ENCODE data around the gene RAPGEF5.
A peak's percentile ranks its signal among the peaks of the same experiment; 100 is the strongest.

The RAPGEF5 gene

DNA sequence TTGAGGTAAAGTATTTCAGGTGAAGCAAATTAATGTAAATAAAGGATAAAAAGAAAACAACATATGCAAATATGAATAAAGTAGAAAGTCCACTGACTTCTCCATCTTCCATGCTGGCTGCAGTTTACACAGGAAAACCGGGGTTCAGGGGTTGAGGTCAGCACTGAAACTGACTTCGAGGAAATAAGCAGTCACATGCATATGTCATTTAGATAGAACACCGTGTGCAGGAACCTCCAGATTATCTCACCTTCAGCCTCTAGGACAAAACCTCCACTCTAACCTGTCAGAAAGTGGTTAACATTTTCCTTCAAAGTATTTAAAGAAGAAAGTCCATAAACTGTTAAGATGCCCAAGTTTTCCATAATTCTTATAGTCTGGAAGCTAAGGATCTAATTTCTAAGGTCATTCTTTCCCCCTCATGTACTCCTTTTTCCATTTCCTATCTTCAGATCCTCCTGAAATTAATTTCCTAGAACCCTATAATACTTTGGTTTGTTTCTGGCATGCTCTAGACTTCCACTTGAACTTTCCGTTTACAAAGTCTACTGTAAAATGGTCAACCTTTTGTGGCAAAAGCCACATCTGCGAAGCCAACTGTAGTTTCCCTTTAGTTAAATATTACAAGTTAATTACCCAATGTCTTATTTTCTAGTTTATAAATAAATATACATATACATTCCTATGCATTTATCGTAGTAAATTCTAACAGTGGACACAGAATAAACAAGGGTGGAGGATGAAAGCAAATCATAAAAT is 173.3 kb downstream of the RAPGEF5 start:
- no peak for DNase-seq

DNA sequence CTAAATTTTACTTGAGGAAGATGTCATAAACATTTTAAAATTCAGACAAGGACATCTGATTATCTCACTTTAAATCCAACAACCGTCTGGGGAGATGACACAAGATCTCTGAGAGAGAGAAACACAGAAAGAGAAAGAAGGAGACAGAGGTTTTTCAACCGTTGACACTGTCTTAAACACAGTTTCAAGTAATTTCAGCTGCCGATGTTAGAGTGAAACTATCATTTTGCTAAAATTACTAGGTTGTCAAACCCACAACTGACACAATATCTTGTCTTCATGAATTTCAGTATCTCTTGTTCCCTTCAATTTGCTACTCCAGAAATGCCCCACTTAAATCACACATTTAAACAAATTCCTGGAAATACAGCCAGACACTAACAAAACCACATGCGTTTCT is 174.8 kb downstream of the RAPGEF5 start:
- DNase-seq, result no peak

DNA sequence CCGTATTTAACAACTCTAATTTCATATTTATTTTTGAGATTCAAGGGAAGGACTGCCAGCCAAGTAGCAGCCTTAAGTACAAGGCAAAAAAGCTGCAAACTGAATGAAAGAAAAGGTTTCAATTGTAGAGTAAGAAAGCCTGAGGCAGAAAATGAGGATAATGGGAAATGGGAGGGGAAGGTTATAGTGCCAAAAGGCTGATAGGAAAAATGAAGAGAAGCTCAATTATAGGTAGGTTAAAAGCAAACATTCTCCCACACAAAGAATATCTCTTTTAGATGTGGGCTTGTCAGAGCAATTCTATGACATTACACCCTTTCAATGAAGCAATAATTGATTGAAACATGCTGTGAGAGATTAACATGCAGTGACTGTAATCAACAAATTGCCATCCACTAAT is 175.3 kb downstream of the RAPGEF5 start:
- peak; percentile 25 for DNase-seq

DNA sequence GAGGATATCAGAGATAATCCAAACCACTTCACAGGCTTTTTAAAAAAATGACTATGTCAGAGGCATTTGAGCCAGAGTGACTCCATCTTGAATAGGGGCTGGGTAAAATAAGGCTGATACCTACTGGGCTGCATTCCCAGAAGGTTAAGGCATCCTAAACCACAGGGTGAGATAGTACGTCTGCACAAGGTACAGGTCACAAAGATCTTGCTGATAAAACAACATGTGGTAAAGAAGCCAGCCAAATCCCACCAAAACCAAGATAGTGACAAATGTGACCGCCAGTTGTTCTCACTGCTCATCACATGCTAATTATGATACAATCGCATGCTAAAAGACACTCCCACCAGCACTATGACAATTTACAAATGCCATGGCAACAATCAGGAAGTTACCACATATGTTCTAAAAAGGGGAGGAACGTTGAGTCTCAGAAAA is 177.5 kb downstream of the RAPGEF5 start:
- DNase-seq, result no peak

DNA sequence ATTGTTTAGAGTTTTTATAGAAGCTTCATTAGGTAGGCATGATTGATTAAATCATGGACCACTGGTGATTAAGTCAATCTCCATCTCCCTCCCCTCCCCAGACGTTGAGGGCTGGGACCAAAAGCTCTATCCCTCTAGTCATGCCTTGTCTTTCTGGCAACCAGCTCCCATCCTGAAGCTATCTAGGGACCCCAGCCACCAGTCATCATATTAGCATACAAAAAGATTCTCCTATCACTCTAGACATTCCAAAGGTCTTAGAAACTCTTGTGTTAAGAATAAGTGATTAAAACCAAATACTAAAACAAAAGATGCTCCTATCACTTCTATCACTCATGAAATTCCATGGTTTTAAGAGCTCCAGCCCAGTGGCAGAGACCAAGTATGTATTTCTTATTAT is 178.2 kb downstream of the RAPGEF5 start:
- no peak for DNase-seq

DNA sequence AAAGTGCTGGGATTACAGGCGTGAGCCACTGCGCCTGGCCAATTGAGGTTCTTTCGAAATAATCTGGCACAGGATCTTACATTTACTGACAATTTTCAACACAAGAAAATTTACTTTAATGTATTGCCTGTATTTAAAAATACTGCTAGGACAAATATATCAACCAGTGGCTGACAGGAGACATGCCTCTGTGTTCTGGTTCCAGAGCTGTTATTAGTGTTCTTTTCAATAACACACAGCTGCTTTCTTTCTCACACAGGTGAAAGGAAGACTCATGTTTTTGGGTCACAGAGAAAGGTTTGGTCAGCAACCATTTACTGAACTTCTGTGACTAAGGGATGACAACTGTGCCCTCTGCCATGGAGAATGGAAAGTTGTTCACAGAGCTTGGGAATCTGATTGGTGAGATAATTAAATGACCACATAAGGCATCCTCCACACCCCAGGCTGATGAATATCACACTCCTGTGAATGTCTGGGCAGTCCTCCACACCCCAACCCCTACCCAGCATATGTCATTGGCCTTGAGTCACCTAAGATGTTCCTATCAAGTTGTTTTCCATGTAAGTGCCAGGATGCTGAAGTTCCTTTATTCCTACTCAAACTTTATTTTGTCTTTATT is 180.1 kb downstream of the RAPGEF5 start:
- DNase-seq, result no peak

DNA sequence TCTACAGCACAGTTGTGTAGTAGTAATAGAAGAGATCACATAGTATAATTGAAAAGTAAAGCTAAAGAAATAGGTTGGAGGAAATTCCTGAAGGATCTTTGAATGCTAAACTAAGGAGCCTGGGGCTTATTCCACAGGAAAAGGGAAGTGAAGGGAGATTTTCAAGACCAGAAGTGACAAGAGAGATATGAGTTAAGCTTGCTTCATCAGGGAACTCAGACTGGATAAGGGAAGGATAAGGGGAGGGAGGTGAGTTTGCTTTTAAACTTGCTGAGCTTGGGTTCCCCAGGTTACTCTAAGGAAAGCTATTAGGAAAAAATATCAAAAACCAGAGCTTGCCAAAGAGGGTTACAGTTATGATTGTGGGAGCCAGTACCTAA is 182.4 kb downstream of the RAPGEF5 start:
- DNase-seq, result no peak

DNA sequence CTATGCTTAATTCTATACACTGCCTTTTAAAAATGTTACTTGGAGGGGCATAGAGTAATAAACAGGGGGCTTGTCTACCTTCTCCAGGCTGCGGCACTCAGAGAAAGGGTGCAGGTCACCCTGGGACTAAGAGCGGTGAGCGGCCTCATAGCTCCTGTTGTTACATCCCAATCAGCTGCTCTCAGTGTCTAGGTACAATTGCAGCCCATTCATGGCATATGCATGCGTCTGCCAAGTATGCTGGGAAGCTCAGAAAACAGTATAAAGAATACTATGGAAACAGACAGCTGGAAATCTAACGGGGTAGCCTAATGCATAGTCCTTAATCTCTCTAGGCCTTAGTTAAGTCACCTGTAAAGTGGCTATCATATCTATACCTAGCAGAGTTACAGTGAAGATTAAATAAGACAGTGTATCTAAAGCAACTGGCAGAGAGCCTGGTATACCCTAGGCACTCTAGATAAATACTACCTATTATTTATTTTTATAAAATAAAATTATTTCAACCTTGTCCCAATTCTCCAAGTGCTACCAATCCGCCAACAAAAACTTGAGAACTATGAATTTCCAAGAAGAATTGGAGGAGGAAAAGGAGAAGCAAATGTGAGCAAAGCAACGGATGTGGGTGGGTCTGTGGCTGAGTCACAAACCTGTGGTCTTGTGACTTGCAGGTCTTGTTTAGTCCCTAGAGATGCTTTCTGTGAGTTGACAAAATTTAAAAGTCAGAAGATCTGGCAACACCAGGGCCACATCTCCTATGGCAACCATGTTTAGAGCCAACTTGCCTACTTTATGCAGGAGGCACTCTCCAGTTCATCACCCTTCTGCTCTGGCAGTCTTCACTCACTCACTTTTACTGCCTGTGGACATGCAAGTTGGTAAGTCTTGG is 183.0 kb downstream of the RAPGEF5 start:
- DNase-seq, result no peak

DNA sequence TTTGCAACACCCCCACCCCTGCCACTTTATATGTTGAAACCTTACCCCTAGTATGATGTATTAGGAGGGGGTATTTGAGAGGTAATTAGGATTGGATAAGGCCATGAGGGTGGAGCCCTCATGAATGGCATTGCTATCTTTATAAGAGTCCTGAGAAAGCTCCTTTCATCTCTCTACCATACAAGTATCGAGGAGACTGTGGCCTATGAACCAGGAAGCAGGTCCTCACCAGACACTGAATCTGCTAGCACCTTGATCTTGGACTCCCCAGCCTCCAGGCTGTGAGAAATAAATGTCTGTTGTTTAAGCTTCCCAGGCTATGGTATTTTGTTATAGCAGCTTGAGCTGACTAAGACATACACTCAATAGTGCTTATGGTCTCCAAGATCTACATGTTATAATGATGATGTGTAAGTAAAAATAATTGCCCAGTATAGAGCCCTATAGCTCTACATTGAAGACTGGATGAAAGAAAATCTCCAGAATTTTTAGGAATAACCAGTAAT is 188.8 kb downstream of the RAPGEF5 start:
- DNase-seq, result no peak

DNA sequence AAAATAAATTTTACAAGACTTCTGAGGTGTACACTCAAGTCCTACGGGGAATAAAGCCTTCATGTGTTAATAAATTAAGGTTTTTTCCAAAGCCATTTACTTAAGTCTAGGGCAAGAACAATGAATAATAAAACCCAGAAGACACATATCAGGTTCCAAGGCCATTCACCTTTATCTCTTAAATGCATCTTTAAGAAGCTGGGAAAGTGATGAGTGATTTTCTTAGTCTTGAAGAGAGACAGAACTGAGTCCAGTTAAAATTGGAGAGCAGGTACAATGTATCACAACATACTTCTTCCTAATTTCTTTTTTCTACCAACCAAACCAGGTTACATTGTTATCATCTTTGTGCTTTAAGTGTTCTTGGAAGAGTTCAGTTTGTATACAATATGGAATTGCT is 189.5 kb downstream of the RAPGEF5 start:
- no peak for DNase-seq

DNA sequence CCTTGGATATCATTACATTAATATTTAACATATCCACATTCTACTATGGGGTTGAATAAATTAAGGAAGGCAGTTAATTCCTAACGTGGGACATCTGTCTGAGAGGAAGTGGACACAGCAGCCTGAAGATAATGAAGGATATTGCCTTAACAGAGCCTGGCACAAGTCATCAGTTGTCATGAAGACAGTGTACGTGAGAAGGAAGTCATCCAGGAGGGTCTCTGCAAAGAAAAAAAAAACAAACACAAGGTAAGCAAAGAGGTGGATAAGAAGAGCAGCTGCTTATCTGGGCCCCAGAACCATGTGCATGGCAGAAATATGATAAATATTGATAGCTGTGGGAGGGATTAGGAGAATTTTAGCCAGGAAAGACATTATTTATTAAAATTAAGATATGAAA is 190.0 kb downstream of the RAPGEF5 start:
- no peak for DNase-seq

DNA sequence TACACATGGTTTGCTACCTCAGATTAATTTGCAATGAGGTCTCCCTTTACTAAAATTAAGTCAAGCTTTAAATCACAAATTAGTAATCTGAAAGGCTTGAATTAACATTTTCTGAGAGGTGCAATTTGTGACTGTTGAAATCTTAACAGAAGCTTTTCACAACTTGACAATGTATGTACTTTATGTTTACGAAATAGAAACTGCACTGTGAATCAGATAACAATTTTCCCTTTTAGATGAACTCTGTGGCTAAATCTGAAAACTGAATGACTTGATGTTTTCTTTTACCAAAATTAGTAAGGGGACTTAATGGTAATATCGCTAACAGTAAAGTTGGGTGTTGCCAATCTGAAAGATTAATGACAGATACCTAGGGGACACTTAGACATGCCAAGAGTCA is 197.6 kb downstream of the RAPGEF5 start:
- no peak for DNase-seq

DNA sequence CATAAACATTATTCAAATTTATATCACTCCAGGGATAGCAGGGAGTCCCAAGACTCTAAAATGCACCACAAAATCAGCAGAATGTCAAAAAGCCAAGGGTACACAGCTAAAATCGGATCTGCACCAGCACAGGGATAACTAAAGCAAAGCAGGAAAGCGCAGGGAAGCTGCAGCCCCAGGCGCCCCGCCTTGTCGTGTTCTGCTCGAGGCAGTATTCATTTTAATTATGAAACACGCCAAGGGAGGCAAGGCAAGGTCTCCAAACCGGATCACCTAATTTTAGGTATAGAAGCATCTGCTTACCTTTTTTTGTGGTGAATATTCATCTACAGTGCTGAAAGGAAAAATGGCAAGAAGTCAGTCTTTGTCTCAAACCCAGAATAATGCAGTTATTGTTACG is 199.4 kb downstream of the RAPGEF5 start:
- no peak for DNase-seq

DNA sequence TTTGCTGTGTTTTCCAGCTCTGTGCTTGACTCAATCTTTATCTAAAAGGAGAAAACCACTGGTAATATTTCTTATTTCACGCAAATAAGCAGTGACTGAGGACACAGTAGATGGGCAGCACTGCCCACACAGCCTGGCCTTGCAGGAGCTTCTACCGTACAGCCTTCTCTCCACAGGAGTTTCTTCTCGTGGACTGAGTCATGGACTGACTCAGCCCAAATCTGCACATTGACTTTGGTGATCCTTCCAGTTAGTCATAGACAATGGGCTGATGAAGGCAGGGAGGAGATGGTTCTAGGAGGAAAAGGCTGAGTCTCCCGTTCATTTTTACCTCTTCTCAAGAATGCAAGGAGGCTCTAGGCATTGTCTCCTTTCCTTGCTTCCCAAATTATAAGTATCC is 200.7 kb downstream of the RAPGEF5 start:
- DNase-seq, result no peak

DNA sequence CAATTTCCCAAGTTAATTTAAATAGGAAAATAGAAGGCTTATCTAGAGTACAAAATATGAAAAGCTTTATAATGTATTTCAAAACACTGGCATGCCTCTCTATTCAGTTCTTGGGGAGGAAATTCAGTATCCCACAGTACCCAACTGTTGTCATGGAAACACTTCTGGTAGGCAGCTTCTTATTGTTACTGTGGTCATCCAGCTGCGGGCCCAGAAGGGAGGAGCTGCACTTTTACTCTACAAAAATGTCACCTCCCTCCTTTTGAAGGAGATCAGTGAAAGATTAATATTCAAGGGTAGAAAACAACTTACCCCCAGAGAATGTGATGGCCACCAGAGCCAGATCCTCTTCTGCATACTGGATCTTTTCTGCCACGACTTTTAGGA is 202.8 kb downstream of the RAPGEF5 start:
- no peak for DNase-seq

DNA sequence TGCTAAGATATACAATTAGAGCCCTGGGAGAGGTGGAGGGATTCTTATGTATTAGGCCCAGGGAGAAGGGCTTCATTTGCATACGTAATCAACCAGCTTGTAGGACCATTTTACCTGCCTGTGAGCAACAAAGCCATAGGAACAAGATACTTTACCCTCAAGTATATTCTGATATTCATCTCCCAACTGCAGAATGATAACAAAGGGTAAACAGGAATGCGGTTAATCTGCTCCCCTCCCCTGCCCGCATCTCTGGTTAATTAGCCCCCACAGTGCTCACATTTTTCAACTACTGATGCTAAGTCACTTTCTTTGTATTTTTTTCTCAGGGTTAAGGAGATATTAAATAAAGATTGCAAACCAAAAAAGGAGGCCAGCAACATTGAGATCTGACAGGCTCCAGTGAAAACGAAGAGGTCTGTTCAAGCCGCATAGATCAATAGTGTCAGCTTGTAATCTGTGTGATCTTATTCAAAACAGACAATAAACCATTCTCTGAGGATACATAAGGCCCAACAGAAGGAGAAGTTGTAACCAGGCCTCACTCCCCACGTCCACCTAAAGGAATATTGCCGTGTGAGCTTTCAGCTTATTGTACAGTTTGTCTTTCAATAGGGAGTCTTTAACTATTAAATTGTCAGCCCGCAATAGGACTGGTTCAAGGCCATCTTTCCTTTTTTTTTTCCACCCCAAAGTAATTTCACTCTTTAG is 203.4 kb downstream of the RAPGEF5 start:
- DNase-seq, result no peak

DNA sequence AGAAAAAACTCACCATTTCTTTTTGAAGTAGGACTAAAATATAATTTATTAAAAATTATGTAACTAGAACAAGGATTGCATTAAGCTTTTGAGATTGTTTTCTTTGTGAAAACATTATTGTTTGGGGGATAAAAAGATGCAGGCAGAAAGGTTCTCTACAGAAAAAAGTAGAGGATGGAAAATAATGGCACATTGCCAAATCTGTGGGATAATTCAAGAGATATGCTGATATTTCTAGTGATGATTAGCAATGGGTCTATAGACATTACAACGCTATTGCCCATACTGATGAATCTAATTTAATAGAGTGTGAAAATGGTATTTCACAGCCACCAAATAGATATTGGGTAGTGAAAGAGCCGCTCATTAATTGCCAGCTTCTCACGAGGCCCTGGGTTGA is 204.3 kb downstream of the RAPGEF5 start:
- DNase-seq, result no peak

DNA sequence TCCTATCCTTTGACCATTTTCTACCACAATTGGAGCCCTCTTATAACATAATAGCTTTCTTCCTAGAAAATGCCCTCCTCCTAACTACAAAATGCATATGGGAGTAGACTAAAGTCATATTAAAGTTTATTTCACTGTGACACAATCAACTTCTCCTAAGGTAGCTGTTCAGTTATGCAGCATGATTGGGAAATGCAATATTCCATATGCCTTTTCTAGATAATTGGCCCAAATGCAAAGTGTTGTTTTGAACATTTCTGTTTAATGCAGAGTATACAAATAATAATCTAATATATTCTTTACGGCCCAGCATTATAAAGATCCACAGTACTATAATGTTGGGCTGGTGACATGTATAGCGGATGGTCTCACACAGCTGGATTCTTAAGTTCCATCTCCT is 205.1 kb downstream of the RAPGEF5 start:
- DNase-seq, result no peak

DNA sequence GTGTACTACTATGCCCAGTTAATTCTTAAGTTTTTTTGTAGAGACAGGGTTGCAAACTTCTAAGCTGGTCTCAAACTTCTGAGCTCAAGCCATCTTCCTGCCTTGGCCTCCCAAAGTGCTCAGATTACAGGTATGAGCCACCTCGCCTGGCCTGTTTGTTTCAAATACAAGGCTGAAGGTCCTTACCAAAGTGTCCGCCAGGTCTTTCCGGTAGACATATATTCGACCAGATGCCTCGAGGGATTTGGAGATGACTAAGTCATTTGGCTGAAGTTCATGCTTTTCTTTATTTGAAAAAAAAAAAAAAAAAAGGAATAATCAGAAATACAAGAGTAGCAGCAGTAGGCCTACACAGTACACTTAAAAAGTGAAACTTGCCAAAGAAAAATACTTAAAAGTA is 206.7 kb downstream of the RAPGEF5 start:
- no peak for DNase-seq

DNA sequence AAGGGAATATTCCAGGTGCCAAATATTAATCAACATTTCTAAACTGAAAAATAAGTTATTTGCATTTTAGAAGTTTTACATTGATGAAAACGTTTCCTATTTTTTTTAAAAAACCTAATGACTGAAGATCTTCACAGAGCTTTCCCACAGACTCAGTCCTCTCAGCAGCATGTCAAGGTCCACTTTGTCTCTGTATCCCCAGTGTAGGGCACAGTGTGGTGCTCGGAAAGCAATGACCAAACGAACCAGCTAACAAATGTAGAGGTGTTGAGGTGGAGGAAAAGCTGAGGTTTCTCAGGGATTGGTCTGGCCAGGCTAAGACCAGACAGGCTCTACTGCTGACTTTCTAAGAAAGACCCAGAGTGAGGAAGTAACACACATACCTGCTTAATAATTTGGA is 209.1 kb downstream of the RAPGEF5 start:
- DNase-seq, result no peak

DNA sequence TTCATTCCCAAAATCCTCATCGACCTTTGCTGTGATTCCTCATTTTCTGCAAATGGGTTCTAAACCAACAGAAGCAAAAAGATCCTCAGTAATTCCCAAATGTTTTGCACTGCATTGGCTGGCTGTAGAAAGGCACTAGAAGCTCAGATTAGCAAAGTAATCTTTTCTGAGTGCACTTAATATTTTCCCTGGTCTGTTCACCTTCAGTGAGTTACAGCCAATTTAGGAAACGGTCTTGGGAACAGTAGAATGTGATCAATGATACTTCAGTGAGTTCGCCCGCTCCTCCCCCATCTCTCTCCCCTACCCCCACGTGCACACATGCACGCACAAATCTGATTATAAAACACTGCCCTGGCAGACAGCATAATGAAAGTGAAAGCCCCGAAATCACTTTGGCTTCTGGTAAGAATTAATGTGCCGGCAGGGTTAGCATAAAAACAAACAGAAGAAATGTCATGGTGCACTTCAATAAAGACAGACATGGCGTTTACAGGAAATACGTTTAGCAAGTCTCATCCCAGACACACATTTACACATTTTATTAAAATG is 209.9 kb downstream of the RAPGEF5 start:
- DNase-seq, result no peak

DNA sequence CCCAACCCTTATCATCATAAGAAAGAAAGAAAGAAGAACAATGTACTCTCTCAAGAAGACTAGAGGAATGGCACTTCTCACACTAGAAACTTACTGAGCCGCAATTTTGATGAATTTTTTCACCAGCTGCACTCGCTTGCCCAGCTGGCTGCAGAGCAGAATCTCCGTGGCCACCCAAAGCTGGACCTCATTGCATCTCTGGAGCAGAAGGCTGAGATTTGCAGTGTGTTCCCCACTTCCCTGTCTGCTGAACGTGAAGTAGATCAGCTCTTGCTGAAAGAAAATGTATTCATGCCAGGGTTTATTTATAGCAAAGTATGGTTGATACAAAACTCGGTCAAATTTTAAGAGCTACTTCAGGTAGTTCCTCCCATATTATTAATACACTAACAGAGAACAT is 212.0 kb downstream of the RAPGEF5 start:
- no peak for DNase-seq

DNA sequence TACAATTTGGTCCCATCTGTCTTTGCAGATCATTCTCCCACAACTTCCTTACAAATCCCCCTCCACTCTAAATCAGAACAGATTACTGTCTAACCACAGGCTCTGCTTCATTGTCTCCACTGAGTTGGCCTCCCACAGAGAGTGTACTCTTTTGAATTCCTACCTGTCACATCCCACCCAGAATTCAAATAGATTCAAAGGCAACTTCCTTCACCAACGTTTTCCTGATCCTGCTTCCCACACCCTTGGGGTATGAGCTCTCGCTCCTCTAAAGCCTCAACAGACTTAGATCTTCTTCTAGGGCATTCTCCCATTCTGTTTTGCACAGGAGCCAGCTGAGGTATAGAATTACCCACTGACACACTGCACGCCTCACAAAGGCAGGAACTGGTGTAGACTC is 213.5 kb downstream of the RAPGEF5 start:
- DNase-seq, result no peak
